GM19467 (cell line): ENCODE results near the gene NFXL1.

ENCODE experiments used
- ATAC-seq: cut with Tn5 transposase; IDR thresholded peaks from one replicate; pipeline ENCODE4 v1.9.1; 2021; ENCODE audit warnings: mild to moderate bottlenecking, moderate library complexity; ENCODE audit not compliant: unreplicated experiment

The NFXL1 gene

GRCh38 chr4:47899639-47900038 is 14.7 kb downstream of the NFXL1 start:
- ATAC-seq: no peak

DNA sequence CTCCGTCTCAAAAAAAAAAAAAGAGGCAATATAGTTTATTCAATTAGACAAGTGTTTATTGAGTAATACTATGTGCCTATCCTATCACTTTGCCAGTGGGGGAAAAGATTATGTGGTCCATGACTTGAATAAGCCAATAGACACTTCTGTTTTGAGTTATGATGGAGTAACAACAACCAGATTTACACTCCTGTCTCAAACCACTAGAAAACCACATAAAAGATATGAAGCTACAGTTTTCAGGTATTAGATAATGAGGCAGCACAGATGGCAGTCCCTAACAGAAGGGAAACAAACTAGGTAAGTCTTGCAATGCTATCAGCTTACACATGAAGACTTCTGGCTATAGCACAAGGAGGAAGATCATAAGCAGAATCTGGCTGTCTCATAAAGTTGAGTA is 22.5 kb downstream of the NFXL1 start:
- no peak for ATAC-seq

DNA sequence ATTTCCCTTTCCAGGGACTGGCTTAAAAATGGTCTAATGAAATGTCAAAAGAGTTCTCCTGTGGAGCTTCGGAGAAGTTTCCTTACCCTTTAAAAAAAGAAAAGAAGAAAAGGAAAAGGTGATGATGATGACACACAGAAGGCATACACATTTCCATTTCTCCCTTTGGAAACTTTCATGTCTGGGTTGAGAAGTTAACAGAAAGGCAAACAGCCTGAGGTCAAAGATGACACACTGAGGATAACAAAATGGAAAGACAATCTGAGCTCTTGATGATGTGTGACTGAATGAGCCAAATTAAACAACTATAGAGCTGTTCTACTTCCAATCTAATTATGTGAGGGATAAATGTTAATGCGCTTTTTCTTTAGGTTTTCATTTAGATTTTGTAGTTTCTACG is 32.2 kb downstream of the NFXL1 start:
- ATAC-seq: no peak

- no peak for ATAC-seq
Measured at GRCh38 chr4:47879458-47879857, 34.9 kb downstream of the NFXL1 start.

DNA sequence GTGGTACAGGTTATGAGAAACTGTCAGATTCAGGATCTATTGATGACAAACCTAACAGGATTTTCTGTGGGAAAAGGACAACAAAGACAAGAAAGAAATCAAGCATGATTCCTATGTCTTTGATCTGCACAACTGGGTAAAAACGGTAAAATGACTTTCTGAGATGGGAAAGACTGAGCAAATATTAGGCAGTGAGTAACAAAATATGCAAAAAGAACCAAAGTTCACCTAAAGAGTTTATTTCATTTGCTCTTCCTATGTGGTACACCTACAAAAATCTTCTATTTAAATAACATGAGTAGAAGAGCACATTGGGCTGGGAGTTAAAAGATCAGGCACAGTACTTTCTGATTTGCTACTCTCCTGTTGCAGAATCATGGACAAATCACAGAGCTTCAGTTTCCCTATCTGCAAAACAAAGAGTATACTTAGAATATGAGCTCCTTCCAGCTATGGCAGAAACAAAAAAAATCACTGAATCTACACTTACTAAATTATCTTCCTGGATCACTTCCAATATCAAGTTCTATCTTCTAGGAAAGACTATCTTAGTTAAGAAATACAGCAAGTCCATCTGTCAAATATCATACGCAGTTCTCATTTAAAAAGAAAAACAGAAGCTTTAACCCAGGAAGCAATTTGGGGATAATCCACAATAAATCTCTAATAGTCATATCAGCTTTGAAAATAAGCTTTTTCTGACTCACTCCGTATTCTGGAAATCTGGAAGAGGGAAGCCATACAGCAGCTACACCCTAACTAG is 37.4 kb downstream of the NFXL1 start:
- no peak for ATAC-seq

DNA sequence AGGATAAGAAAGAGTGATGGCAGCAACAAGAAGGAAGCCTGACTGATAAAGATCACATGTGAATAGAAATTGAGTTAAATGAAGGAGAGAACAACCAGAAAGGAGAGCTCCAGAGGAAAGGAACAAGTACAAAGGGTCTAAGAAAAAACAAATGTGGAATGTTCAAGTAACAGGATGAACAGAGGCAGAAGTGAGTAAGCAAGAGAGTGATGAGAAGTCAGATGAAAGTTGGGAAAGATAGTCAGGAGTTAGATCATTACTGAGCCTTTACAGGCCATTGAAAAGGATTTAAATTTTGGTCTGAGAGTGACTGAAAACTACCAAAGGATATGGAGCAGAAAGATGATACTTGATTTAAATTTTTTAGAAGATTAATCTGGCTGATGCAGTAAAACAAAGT is 38.1 kb downstream of the NFXL1 start:
- ATAC-seq: no peak

DNA sequence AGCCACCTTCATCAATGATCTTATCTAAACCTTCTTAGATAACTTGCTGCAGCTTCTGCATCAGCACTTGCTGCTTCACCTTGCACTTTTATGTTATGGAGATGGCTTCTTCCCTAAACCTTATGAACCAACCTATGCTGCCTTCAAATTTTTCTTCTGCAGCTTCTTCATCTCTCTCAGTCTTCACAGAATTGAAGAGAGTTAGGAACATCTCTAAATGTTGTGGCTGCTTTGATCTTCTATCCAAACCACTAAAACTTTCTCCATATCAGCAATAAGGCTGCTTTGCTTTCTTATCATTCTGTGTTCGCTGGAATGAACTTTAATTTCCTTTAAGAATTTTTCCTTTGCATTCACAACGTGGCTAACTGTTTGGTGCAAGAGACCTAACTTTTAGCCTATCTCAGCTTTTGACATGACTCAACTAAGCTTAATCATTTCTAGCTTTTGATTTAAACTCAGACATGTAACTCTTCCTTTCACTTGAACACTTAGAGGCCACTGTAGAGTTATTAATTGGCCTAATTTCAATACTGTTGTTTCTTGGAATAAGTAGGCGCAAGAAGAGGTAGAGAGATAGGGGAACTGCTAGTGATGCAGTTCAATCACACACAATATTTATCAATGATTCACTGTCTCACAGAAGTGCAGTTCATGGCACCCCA is 40.4 kb downstream of the NFXL1 start:
- ATAC-seq: no peak

GRCh38 chr4:47863486-47863885 is 50.9 kb downstream of the NFXL1 start:
- no peak for ATAC-seq

- no peak for ATAC-seq
Measured at GRCh38 chr4:47862297-47862696, 52.1 kb downstream of the NFXL1 start.

DNA sequence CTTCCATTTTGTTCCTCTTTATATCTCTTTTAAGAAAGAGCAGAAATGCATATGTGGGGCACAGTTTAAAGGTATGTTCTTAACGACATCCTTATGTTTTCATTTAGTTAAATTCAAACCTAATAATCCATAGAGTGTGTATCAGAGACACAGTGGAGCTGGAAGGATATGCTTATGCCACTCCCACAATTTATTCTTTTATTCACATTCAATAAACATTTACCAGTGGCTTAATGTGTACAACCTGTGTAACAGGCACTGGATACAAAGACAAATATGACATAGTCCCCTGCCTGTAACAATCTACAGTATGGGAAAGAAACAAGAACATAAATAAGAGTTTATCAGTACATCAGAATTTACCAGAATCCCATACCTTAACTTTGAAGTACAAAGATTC is 54.1 kb downstream of the NFXL1 start:
- no peak for ATAC-seq

DNA sequence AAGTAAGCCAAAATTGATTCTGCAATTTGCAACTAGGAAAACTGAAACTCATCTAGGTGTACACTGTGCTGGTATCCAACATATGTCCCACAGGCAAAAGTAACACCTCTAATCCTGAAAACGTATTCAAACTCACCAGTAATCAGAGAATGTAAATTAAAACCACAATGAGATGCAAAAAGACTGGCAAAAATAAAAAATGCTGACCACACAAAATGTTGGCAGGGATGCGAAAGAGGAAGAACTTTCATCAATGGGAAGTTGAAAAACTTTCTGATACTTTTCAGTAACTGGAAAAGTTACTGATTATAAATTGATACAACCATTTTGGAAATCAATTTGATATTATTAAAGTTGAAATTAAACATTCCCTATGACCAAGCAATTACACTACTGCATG is 56.4 kb downstream of the NFXL1 start:
- no peak for ATAC-seq

DNA sequence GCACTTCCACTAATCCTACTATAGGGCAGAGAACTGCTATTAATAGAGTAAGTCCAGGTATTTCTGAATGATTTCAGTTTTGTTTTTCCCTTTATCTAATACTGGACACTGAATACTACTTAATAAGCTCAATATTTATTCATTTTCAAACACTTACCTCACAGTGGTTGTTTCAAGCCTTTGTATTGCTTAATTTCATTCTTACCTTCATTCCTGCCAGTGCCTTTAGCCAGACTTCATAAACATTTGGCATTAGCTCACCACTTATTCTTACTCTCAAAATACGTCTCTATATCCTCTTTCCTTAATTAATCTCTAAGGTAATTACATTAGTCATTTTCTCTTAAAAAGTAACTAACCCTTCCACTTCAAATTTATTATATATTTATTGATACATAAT is 57.7 kb downstream of the NFXL1 start:
- ATAC-seq: no peak

- ATAC-seq: no peak
Measured at GRCh38 chr4:47855350-47855749, 59.0 kb downstream of the NFXL1 start.

- ATAC-seq: no peak
Measured at GRCh38 chr4:47852136-47852535, 62.2 kb downstream of the NFXL1 start.

DNA sequence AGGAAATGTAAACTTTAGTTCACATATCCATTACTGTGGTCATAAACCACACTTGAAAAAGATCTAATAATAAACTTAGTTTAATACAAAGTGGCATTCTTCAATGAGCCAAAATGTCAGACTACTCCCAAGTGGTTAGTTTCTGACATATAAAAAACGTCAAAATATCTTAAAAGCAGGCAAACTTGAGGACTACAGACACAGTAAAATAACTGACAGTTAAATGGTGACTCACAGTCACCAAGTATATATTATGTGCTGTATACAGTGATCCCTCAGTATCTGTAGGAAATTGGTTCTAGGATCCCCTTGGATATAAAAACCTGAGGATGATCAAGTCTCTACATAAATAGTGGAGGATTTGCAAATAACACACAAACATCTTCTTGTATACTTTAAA is 64.9 kb downstream of the NFXL1 start:
- no peak for ATAC-seq

DNA sequence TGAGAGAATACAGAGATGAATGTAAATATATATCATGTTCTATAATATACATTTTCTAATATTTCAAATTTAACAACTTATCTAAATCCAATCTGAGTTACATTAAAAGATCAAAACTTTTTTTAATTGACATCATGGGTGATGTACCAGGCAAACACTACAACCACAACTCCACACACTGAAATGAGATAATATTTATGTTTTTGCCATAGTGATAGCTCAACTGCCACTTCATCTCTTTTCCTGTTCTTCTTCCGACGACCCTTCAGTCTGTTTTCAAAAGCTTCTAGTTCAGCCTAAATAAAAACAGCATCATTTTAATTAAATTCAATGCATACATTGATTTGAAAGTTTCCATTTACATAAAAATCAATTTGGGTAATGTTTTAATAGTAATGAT is 66.3 kb downstream of the NFXL1 start:
- no peak for ATAC-seq

- ATAC-seq: no peak
Measured at GRCh38 chr4:47842985-47843384, 71.4 kb downstream of the NFXL1 start.

- ATAC-seq: no peak
Measured at GRCh38 chr4:47840291-47840690, 74.1 kb downstream of the NFXL1 start.

- no peak for ATAC-seq
Measured at GRCh38 chr4:47839259-47839658, 75.1 kb downstream of the NFXL1 start.

GRCh38 chr4:47838445-47838844 is 75.9 kb downstream of the NFXL1 start:
- ATAC-seq: no peak

GRCh38 chr4:47837908-47838294 is 76.5 kb downstream of the NFXL1 start, which contains the start of gene CORIN:
Gene CORIN (minus strand): TSS chr4:47838067. CDS start chr4:47837949, 118 bp downstream.
- ATAC-seq: no peak

- peak; percentile 72 for ATAC-seq
Measured at GRCh38 chr4:47837094-47837907, 77.1 kb downstream of the NFXL1 start.
